Spleen (tissue), 11 donors: ENCODE data around the gene PNMA1. TPM values are rescaled to one million over a fixed set of nuclear protein-coding genes. Genes with fewer than 3 reads are reported as not detected.
A peak's percentile ranks its signal among the peaks of the same experiment; 100 is the strongest.

Experiments
- DNase-seq: peaks from one replicate; pipeline ENCODE4 v3.0.0-alpha.2; 2020
- H3K27ac ChIP-seq, 8 donors: fragments of 200-600 bp; sonication (generic) in 7 of 8; 1 replicate in 4 of 8; 2 replicates in 4 of 8; pipeline versions ENCODE4 v1.5.0 to v1.8.0; 2016 to 2021; ENCODE audit warnings: inconsistent platforms in 4 of 8, mild to moderate bottlenecking in 4 of 8, moderate library complexity in 1 of 8
- H3K27me3 ChIP-seq, 7 donors: fragments of 200-600 bp; sonication (generic) in 6 of 7; replicated peaks in 1 of 7; 1 replicate in 4 of 7; 2 replicates in 3 of 7; pipeline versions ENCODE4 v1.5.0 to v1.8.0; 2016 to 2021; ENCODE audit warnings: inconsistent platforms in 3 of 7, mild to moderate bottlenecking in 1 of 7
- H3K36me3 ChIP-seq, 6 donors: fragments of 200-600 bp; sonication (generic) in 5 of 6; 1 replicate in 4 of 6; 2 replicates in 2 of 6; pipeline versions ENCODE4 v1.5.0 to v1.8.0; 2016 to 2021; ENCODE audit warnings: inconsistent platforms in 2 of 6
- H3K4me1 ChIP-seq, 6 donors: fragments of 200-600 bp; sonication (generic) in 5 of 6; 1 replicate in 3 of 6; 2 replicates in 3 of 6; pipeline versions ENCODE4 v1.5.0 to v1.8.0; 2016 to 2021; ENCODE audit warnings: inconsistent platforms in 3 of 6
- H3K4me3 ChIP-seq, 8 donors: fragments of 200-600 bp; sonication (generic) in 7 of 8; 1 replicate in 4 of 8; 2 replicates in 4 of 8; pipeline versions ENCODE4 v1.5.0 to v1.8.0; 2016 to 2021; ENCODE audit warnings: inconsistent platforms in 4 of 8, mild to moderate bottlenecking in 4 of 8, moderate library complexity in 2 of 8
- H3K9me3 ChIP-seq, 8 donors: fragments of 200-600 bp; sonication (generic) in 7 of 8; 1 replicate in 4 of 8; 2 replicates in 4 of 8; pipeline versions ENCODE4 v1.5.0 to v1.8.0; 2016 to 2021; ENCODE audit warnings: inconsistent platforms in 4 of 8
- POLR2A ChIP-seq, 3 donors: fragments of 450-650 bp; IDR thresholded peaks; one replicate each; pipeline ENCODE4 v1.5.1; 2017; ENCODE audit warnings: antibody characterized with exemption in 3 of 3, mild to moderate bottlenecking in 1 of 3
- POLR2AphosphoS5 ChIP-seq, 3 donors: sonication (generic); formaldehyde crosslinking; IDR thresholded peaks; one replicate each; pipeline ENCODE4 v1.5.1; 2017; ENCODE audit warnings: antibody characterized with exemption in 3 of 3
- WGBS, 5 donors: extraction: QIAGEN DNeasy Blood & Tissue Kit in 3 of 5; methylation state at CpG; one replicate each; pipeline versions ENCODE4 v1.1.5 to v1.1.7; 2013 to 2018; 5-methylcytosine and 5-hydroxymethylcytosine counted together
- intact Hi-C: fragments of 100-400 bp; cut with DNase I; formaldehyde crosslinking; loops from one replicate; pipeline ENCODE4 v1.15.0; 2023; ENCODE audit warnings: low total_unique reads
- polyA plus RNA-seq, 3 donors: library from polyadenylated mRNA; stranded (reverse); fragments of 200-250 nt; gene quantifications; one replicate each; pipeline ENCODE4 v1.2.1, GENCODE V29; 2013
- total RNA-seq, 7 donors: library from RNA; depleted of rRNA in 3 of 7; stranded (reverse); fragments of >200 nt in 3 of 7; fragmentation: NEBNext Ultra II Directional in 4 of 7; extraction: Animal tissue kit (Norgen Biotek cat#: 25700) in 4 of 7; gene quantifications; one replicate each; pipeline versions ENCODE4 v1.1.0 to v1.2.1, GENCODE V29; 2016 to 2021
- TF ChIP-seq, protein P1 (sequence below), 11 experiments: fragments of 200-600 bp in 7 of 11; fragments of 450-650 bp in 4 of 11; sonication (generic) in 4 of 11; IDR thresholded peaks in 8 of 11; conservative IDR thresholded peaks in 3 of 11; 1 replicate in 7 of 11; 2 replicates in 4 of 11; pipeline versions ENCODE4 v1.4.0 to v1.8.0; 2016 to 2021; ENCODE audit warnings: antibody characterized with exemption in 11 of 11, inconsistent platforms in 4 of 11, mild to moderate bottlenecking in 1 of 11
- donor health status: healthy with polysubstance abuse.
- donor health status: DM: no; HTN: no; CAD: no; lungs with moderate emphysema.
- donor health status: DM: no; HTN: no; CAD: no.
- donor health status: Bipolar disorder and iron deficiency.
- donor health status: healthy.
- donor health status: DM: no; HTN: no; CAD: no.
- donor health status: DM: yes; HTN: yes; CAD: no.

PNMA1 gene
- total and polyA plus RNA-seq, 10 donors, result 13.1 to 31.8 (median 22.2) TPM

DNA sequence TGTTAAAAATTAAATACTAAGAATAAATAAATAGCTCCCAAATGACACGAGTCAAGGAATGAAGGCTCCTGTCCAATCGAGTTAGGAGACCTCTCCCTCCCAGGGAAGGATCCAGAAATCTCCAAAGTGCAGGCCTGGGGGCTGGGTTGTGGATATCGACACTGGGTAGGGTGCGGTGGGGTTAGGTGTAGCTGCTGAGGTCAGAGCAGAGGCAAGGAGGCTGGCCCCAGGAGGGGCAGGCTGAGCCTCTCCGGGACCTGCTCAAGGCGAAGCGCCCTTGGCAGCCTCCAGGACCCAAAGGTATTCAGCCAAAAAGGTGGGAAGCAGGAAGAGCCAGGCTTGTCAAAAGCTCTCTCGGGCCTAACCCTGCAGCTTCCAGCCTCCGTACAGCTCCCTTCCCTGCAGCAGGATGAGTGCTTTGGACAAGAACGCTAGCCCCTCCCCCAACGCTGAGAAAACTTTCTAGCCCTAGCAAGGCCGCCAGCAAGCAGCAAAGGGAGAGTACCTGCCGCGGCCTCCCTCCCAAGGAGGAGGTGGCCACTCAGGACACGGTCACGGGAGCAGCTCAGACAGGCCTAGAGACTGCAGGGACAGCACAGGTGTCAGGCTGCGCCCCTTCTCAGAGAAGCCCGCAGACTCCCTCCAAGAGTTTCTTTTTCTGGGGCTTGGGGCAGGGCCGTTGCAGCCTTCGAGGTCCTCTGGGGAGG lies 3.7 kb upstream of the PNMA1 start:
- intact Hi-C loops, result no loop called here
- 77 to 88% (median 85%) methylated on average over 17 to 20 of the region's 20 CpGs for WGBS, 5 donors
- peak; percentile 69 for DNase-seq
- peak overlapping the region in 2 of 8 donors; percentile 3 to 13 for H3K4me3 ChIP-seq
- H3K4me1 ChIP-seq, result peaks cover 0 to 46% (median 22%) of the 10 kb centered on the region in 6 donors
- H3K9me3 ChIP-seq, result no peaks in the 10 kb centered on the region
- peaks cover 4 to 77% (median 71%) of the 10 kb centered on the region in 6 donors for H3K36me3 ChIP-seq
- H3K27ac ChIP-seq, result peak overlapping the region in 5 of 8 donors; percentile 45 to 74 (median 62)
- peaks cover 0 to 8% (median 0%) of the 10 kb centered on the region in 7 donors for H3K27me3 ChIP-seq
- TF ChIP-seq, protein P1, sequence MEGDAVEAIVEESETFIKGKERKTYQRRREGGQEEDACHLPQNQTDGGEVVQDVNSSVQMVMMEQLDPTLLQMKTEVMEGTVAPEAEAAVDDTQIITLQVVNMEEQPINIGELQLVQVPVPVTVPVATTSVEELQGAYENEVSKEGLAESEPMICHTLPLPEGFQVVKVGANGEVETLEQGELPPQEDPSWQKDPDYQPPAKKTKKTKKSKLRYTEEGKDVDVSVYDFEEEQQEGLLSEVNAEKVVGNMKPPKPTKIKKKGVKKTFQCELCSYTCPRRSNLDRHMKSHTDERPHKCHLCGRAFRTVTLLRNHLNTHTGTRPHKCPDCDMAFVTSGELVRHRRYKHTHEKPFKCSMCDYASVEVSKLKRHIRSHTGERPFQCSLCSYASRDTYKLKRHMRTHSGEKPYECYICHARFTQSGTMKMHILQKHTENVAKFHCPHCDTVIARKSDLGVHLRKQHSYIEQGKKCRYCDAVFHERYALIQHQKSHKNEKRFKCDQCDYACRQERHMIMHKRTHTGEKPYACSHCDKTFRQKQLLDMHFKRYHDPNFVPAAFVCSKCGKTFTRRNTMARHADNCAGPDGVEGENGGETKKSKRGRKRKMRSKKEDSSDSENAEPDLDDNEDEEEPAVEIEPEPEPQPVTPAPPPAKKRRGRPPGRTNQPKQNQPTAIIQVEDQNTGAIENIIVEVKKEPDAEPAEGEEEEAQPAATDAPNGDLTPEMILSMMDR (IDR thresholded peaks at IDR 0.05 in 8 of 11, conservative IDR thresholded peaks at IDR 0.05 in 3 of 11), result no peak
- TF ChIP-seq POLR2A (IDR thresholded peaks at IDR 0.05) (no peak), POLR2AphosphoS5 (IDR thresholded peaks at IDR 0.05) (peak; percentile 13 to 65 (median 55))

DNA sequence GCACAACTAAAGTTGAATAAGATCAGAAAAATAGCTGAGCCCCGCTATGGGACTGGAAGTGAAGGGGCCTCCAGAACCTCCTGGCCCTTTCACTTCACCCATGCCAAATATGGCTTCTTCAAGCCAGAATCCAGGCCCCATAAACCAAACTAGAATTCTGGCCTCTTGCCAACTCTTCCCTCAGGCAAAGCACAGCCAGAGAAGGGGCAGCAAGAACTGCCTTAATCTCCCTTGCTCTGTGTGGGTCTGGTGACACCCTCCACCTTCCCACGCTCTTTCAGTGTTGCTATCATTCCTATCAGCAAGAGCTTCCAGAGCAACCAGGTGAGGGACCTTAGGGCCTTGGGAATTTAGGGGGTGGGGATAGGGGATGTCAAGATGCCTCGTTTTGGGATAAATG lies 3.1 kb upstream of the PNMA1 start:
- WGBS, 5 donors, result 81 to 95% (median 87%) methylated on average over 3 of the region's 3 CpGs
- H3K27me3 ChIP-seq, result peaks cover 0 to 12% (median 0%) of the 10 kb centered on the region in 7 donors
- intact Hi-C loops, result no loop called here

DNA sequence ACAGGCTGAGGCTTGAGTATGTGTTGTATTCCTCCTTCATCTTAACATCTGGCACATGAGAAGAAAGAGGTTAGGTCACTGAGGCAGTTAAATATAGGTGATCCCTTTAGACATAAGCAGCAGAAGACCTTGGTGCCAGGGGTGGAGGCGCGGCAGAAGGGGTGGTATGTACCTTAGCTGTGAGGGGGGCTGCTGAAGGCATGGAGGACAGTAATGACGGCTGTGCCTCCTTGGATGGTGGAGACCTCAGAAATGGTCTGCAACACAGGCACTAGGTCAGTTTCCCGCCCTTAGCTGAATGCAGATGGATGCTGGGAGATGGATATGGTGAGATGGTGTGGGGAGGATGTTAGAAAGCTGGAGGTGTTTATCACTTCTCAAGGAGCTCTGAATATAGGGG lies 1.5 kb upstream of the PNMA1 start:
- TF ChIP-seq POLR2A (IDR thresholded peaks at IDR 0.05) (no peak), POLR2AphosphoS5 (IDR thresholded peaks at IDR 0.05) (peak in 1 of 3 donors; percentile 15)
- intact Hi-C loops, result no loop called here
- WGBS, 5 donors, result 88 to 93% (median 91%) methylated on average over 4 of the region's 4 CpGs
- Histone ChIP-seq H3K36me3 (peaks cover 0 to 55% (median 49%) of the 10 kb centered on the region in 6 donors), H3K27ac (no peak overlapping the region), H3K4me1 (peaks cover 9 to 58% (median 42%) of the 10 kb centered on the region in 6 donors), H3K9me3 (no peaks in the 10 kb centered on the region), H3K4me3 (no peak overlapping the region), H3K27me3 (peaks cover 0 to 12% (median 0%) of the 10 kb centered on the region in 7 donors)
- DNase-seq, result no peak

More for the DNA sequence above, 3.1 kb upstream of the PNMA1 start:
- peak overlapping the region in 5 of 8 donors; percentile 45 to 74 (median 62) for H3K27ac ChIP-seq
- H3K4me3 ChIP-seq, result no peak overlapping the region
- no peaks in the 10 kb centered on the region for H3K9me3 ChIP-seq
- TF ChIP-seq POLR2A (IDR thresholded peaks at IDR 0.05), result no peak
- TF ChIP-seq, protein P1 (IDR thresholded peaks at IDR 0.05 in 8 of 11, conservative IDR thresholded peaks at IDR 0.05 in 3 of 11), result no peak
- no peak for TF ChIP-seq POLR2AphosphoS5 (IDR thresholded peaks at IDR 0.05)
- peaks cover 3 to 47% (median 27%) of the 10 kb centered on the region in 6 donors for H3K4me1 ChIP-seq
- peaks cover under 1 to 71% (median 65%) of the 10 kb centered on the region in 6 donors for H3K36me3 ChIP-seq
- DNase-seq, result no peak

DNA sequence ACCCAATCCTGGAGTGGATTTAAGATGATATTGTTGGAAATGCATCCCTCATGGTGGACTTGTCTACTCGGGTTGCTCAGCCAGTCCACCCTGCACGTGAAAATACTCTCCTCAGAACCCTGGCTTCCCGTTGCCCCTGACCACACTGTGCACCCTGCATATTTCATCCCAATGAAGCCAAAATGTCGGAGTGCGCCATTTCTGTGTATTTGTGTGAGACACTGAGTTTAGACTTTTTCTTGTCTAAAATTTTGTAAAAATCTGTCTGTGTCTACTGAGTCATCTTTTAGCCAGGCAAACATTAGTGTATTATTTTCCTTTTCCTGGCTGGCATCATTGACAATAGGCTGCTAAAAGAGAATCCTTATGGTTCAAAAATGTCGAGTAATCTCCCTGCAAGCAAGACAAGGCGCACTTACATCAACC lies 485 bp upstream of the PNMA1 start:
- TF ChIP-seq POLR2A (IDR thresholded peaks at IDR 0.05) (no peak), POLR2AphosphoS5 (IDR thresholded peaks at IDR 0.05) (no peak)
- TF ChIP-seq, protein P1 (IDR thresholded peaks at IDR 0.05 in 8 of 11, conservative IDR thresholded peaks at IDR 0.05 in 3 of 11), result no peak
- Histone ChIP-seq H3K9me3 (no peaks in the 10 kb centered on the region), H3K27ac (peak overlapping the region in 5 of 8 donors; percentile 89 to 92 (median 90)), H3K27me3 (peaks cover 0 to 12% (median 0%) of the 10 kb centered on the region in 7 donors), H3K36me3 (peaks cover 0 to 45% (median 39%) of the 10 kb centered on the region in 6 donors), H3K4me1 (peaks cover 9 to 63% (median 43%) of the 10 kb centered on the region in 6 donors), H3K4me3 (peak overlapping the region in 6 of 8 donors; percentile 79 to 94 (median 88))
- no peak for DNase-seq
- intact Hi-C loops, result no loop called here
- WGBS, 5 donors, result 50 to 58% (median 55%) methylated on average over 7 of the region's 7 CpGs
